ENCODE results near the gene SV2B.

SV2B gene

GRCh38 chr15:91108421-91108820, 8.4 kb downstream of the SV2B start:
- DNase-seq, result no peak

GRCh38 chr15:91109885-91110284, 9.8 kb downstream of the SV2B start:
- DNase-seq, result no peak

- no peak for DNase-seq
These were observed 10.3 kb downstream of the SV2B start for GRCh38 chr15:91110407-91110806.

- no peak for DNase-seq
These were observed 13.0 kb downstream of the SV2B start for GRCh38 chr15:91113030-91113429.

GRCh38 chr15:91114301-91114700, 14.2 kb downstream of the SV2B start:
- no peak for DNase-seq

- no peak for DNase-seq
These were observed 16.3 kb downstream of the SV2B start for GRCh38 chr15:91116113-91117067.

GRCh38 chr15:91117375-91117774, 17.3 kb downstream of the SV2B start:
- no peak for DNase-seq

- no peak for DNase-seq
These were observed 18.9 kb downstream of the SV2B start for GRCh38 chr15:91118817-91119590.

GRCh38 chr15:91122296-91122695, 22.2 kb downstream of the SV2B start:
- DNase-seq, result no peak

GRCh38 chr15:91124132-91124531, 24.1 kb downstream of the SV2B start:
- no peak for DNase-seq

- DNase-seq, result no peak
These were observed 25.1 kb downstream of the SV2B start for GRCh38 chr15:91125162-91125561.

GRCh38 chr15:91126080-91126479, 26.0 kb downstream of the SV2B start:
- DNase-seq, result no peak

- no peak for DNase-seq
These were observed 27.3 kb downstream of the SV2B start for GRCh38 chr15:91127236-91127955.

GRCh38 chr15:91128016-91128415, 28.0 kb downstream of the SV2B start:
- DNase-seq, result no peak

GRCh38 chr15:91129436-91129835, 29.4 kb downstream of the SV2B start:
- DNase-seq, result no peak

- DNase-seq, result no peak
These were observed 32.0 kb downstream of the SV2B start for GRCh38 chr15:91132079-91132478.

GRCh38 chr15:91133511-91133910, 33.5 kb downstream of the SV2B start:
- no peak for DNase-seq

GRCh38 chr15:91135201-91136130, 35.4 kb downstream of the SV2B start:
- no peak for DNase-seq

- DNase-seq, result no peak
These were observed 36.4 kb downstream of the SV2B start for GRCh38 chr15:91136386-91136923.

GRCh38 chr15:91140601-91141000, 40.5 kb downstream of the SV2B start:
- DNase-seq, result no peak

GRCh38 chr15:91141097-91141496, 41.0 kb downstream of the SV2B start:
- DNase-seq, result no peak

Measured in stimulated activated CD8-positive, alpha-beta memory T cell treated with anti-CD3 and anti-CD28 coated beads, Interleukin-4, amount 100 ng/mL, for 48 hours (primary cell).